ENCODE measurements around the gene PDCD11. TPM values are rescaled to one million over a fixed set of nuclear protein-coding genes. Genes with fewer than 3 reads are reported as not detected.
"Not testable (repeated sequence)": the region's sequence is repeated elsewhere in the genome, so short reads cannot be mapped to it uniquely, and the experiment has no call there.

Gene PDCD11
- total RNA-seq (2014; rRNA removed; shearing (Covaris generic)) = 55.7 and 56.2 TPM in 2 replicates

- Histone ChIP-seq H3K36me3 (replicated peaks; ENCODE audit: control insufficient read depth, insufficient read depth, low read length) (peaks cover 18% of the 10 kb centered on the region), H3K27me3 (ENCODE audit: control insufficient read depth, insufficient read depth, low read length) (no peaks in the 10 kb centered on the region), H3K4me3 (ENCODE audit: insufficient read depth, low read depth, low read length) (peak within 1 kb of the TSS; percentile 98)
- DNase-seq = peak; percentile 96
These were observed at the start of gene PDCD11, which contains the start of gene ATP5MK for GRCh38 chr10:103396067-103396788. Gene PDCD11, plus strand, starts transcription at chr10:103396626. Its CDS starts 1,801 bp downstream, at chr10:103398427. Gene ATP5MK, minus strand, starts transcription at chr10:103396475. Its CDS starts 4,018 bp downstream, at chr10:103392457.

- H3K36me3 ChIP-seq (replicated peaks; ENCODE audit: control insufficient read depth, insufficient read depth, low read length) = peaks cover 8% of the 10 kb centered on the region
These were observed 46.3 kb upstream of the PDCD11 start for GRCh38 chr10:103350175-103350516.

GRCh38 chr10:103350517-103351260 is 45.7 kb upstream of the PDCD11 start, which contains the start of gene PCGF6:
Gene PCGF6, minus strand, starts transcription at chr10:103351140. Its CDS starts 74 bp downstream, at chr10:103351066.
- no peaks in the 10 kb centered on the region for H3K27me3 ChIP-seq (ENCODE audit: control insufficient read depth, insufficient read depth, low read length)
- H3K4me3 ChIP-seq (ENCODE audit: insufficient read depth, low read depth, low read length) = peak within 1 kb of the TSS; percentile 86
- DNase-seq = peak; percentile 98
- H3K36me3 ChIP-seq (replicated peaks; ENCODE audit: control insufficient read depth, insufficient read depth, low read length) = peaks cover 6% of the 10 kb centered on the region

More at GRCh38 chr10:103350175-103350516, 46.3 kb upstream of the PDCD11 start:
- no peak for DNase-seq
- no peaks in the 10 kb centered on the region for H3K27me3 ChIP-seq (ENCODE audit: control insufficient read depth, insufficient read depth, low read length)
- peak overlapping the region; percentile 86 for H3K4me3 ChIP-seq (ENCODE audit: insufficient read depth, low read depth, low read length)

GRCh38 chr10:103353281-103353680 is 43.1 kb upstream of the PDCD11 start:
- Histone ChIP-seq H3K4me3 (ENCODE audit: insufficient read depth, low read depth, low read length) (no peak overlapping the region), H3K36me3 (replicated peaks; ENCODE audit: control insufficient read depth, insufficient read depth, low read length) (peaks cover 2% of the 10 kb centered on the region), H3K27me3 (ENCODE audit: control insufficient read depth, insufficient read depth, low read length) (no peaks in the 10 kb centered on the region)
- peak; percentile 27 for DNase-seq

GRCh38 chr10:103354567-103354966 is 41.9 kb upstream of the PDCD11 start:
- not testable (repeated sequence) for H3K27me3 ChIP-seq (ENCODE audit: control insufficient read depth, insufficient read depth, low read length); H3K4me3 ChIP-seq (ENCODE audit: insufficient read depth, low read depth, low read length); H3K36me3 ChIP-seq (replicated peaks; ENCODE audit: control insufficient read depth, insufficient read depth, low read length); DNase-seq

- Histone ChIP-seq H3K36me3 (replicated peaks; ENCODE audit: control insufficient read depth, insufficient read depth, low read length) (no peaks in the 10 kb centered on the region), H3K4me3 (ENCODE audit: insufficient read depth, low read depth, low read length) (no peak overlapping the region), H3K27me3 (ENCODE audit: control insufficient read depth, insufficient read depth, low read length) (no peaks in the 10 kb centered on the region)
- no peak for DNase-seq
These were observed 40.4 kb upstream of the PDCD11 start for GRCh38 chr10:103355906-103356599.

- DNase-seq; H3K4me3 ChIP-seq (ENCODE audit: insufficient read depth, low read depth, low read length); H3K36me3 ChIP-seq (replicated peaks; ENCODE audit: control insufficient read depth, insufficient read depth, low read length); H3K27me3 ChIP-seq (ENCODE audit: control insufficient read depth, insufficient read depth, low read length): not testable (repeated sequence)
These were observed 36.9 kb upstream of the PDCD11 start for GRCh38 chr10:103359493-103359892.

GRCh38 chr10:103360791-103361190 is 35.6 kb upstream of the PDCD11 start:
- not testable (repeated sequence) for H3K4me3 ChIP-seq (ENCODE audit: insufficient read depth, low read depth, low read length); DNase-seq; H3K27me3 ChIP-seq (ENCODE audit: control insufficient read depth, insufficient read depth, low read length); H3K36me3 ChIP-seq (replicated peaks; ENCODE audit: control insufficient read depth, insufficient read depth, low read length)

GRCh38 chr10:103367379-103367781 is 29.0 kb upstream of the PDCD11 start:
- no peaks in the 10 kb centered on the region for H3K27me3 ChIP-seq (ENCODE audit: control insufficient read depth, insufficient read depth, low read length)
- H3K4me3 ChIP-seq (ENCODE audit: insufficient read depth, low read depth, low read length) = peak overlapping the region; percentile 93; the same call in 1 of the 2 replicates
- no peaks in the 10 kb centered on the region for H3K36me3 ChIP-seq (replicated peaks; ENCODE audit: control insufficient read depth, insufficient read depth, low read length)
- no peak for DNase-seq

- Histone ChIP-seq H3K27me3 (ENCODE audit: control insufficient read depth, insufficient read depth, low read length) (no peaks in the 10 kb centered on the region), H3K4me3 (ENCODE audit: insufficient read depth, low read depth, low read length) (peak within 1 kb of the TSS; percentile 93), H3K36me3 (replicated peaks; ENCODE audit: control insufficient read depth, insufficient read depth, low read length) (no peaks in the 10 kb centered on the region)
- peak; percentile 93 for DNase-seq
These were observed 28.5 kb upstream of the PDCD11 start, which contains the start of gene TAF5 for GRCh38 chr10:103367782-103368518. Gene TAF5, plus strand, starts transcription at chr10:103367976. Its CDS starts 14 bp downstream, at chr10:103367990.

GRCh38 chr10:103373544-103373943 is 22.9 kb upstream of the PDCD11 start:
- no peak for DNase-seq
- Histone ChIP-seq H3K36me3 (replicated peaks; ENCODE audit: control insufficient read depth, insufficient read depth, low read length) (peaks cover 5% of the 10 kb centered on the region), H3K27me3 (ENCODE audit: control insufficient read depth, insufficient read depth, low read length) (no peaks in the 10 kb centered on the region), H3K4me3 (ENCODE audit: insufficient read depth, low read depth, low read length) (no peak overlapping the region)

GRCh38 chr10:103374263-103374662 is 22.2 kb upstream of the PDCD11 start:
- DNase-seq = no peak
- H3K27me3 ChIP-seq (ENCODE audit: control insufficient read depth, insufficient read depth, low read length) = no peaks in the 10 kb centered on the region
- H3K4me3 ChIP-seq (ENCODE audit: insufficient read depth, low read depth, low read length) = no peak overlapping the region
- H3K36me3 ChIP-seq (replicated peaks; ENCODE audit: control insufficient read depth, insufficient read depth, low read length) = peaks cover 5% of the 10 kb centered on the region

GRCh38 chr10:103382769-103383168 is 13.7 kb upstream of the PDCD11 start:
- DNase-seq = no peak
- H3K27me3 ChIP-seq (ENCODE audit: control insufficient read depth, insufficient read depth, low read length) = no peaks in the 10 kb centered on the region
- peaks cover 1% of the 10 kb centered on the region; the same call in 1 of the 2 replicates for H3K36me3 ChIP-seq (replicated peaks; ENCODE audit: control insufficient read depth, insufficient read depth, low read length)
- H3K4me3 ChIP-seq (ENCODE audit: insufficient read depth, low read depth, low read length) = no peak overlapping the region

- no peak overlapping the region for H3K4me3 ChIP-seq (ENCODE audit: insufficient read depth, low read depth, low read length)
- DNase-seq = no peak
- H3K36me3 ChIP-seq (replicated peaks; ENCODE audit: control insufficient read depth, insufficient read depth, low read length) = peaks cover 9% of the 10 kb centered on the region
These were observed 2.2 kb upstream of the PDCD11 start for GRCh38 chr10:103394180-103394579.

More at GRCh38 chr10:103394180-103394579, 2.2 kb upstream of the PDCD11 start:
- H3K27me3 ChIP-seq (ENCODE audit: control insufficient read depth, insufficient read depth, low read length) = no peaks in the 10 kb centered on the region
